ENCODE results near the gene RIN2.

The RIN2 gene

GRCh38 chr20:19765913-19766312, 7.9 kb downstream of the RIN2 start:
- no peak for DNase-seq (ENCODE audit: low read depth)

DNA sequence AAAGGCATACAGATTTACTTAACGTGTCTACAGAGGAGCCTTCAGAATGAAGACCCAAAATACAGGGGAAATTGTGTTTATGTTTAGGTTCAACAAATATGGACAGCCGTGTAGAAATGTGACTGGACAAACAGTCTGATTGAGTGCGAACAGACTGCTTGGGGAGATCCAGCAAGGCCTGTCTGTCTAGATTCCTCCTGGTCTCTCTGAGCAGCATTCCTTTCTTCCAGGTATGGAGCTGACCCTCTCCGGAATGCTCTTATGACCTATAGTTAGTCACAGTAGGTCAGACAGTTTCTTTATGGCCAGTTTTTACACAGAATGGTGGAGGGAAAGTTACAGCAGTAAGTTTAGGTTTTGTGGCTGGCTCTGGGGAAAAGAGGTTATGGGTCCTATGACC, 9.0 kb downstream of the RIN2 start:
- no peak for DNase-seq (ENCODE audit: low read depth)

DNA sequence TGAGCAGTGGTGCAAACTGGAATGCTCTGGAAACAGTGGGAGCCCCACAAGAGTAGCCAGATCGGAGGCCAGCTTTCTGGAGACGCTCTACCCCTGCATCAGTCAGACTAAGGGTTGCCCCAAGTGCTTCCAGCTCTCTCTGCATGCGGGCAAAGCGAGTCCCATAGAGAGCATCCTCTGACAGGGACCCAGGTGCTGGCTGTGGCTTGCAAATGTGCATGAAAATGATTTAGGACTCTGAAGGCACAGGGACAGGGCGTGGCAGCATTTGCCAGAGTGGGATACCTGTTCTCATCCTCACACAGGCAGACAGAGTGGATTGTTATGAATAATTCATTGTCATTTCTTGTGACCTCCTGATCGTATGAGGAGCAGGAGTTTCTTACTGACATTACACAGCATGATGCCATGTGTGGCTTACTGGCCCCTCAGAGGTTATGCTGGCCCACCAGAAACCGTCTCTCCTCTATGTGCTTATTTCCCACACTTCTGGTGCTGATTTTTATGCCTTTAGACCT, 10.3 kb downstream of the RIN2 start:
- no peak for DNase-seq (ENCODE audit: low read depth)

- no peak for DNase-seq (ENCODE audit: low read depth)
Observed at GRCh38 chr20:19769507-19769906, 11.4 kb downstream of the RIN2 start.

- no peak for DNase-seq (ENCODE audit: low read depth)
Observed at GRCh38 chr20:19770375-19770774, 12.3 kb downstream of the RIN2 start.

DNA sequence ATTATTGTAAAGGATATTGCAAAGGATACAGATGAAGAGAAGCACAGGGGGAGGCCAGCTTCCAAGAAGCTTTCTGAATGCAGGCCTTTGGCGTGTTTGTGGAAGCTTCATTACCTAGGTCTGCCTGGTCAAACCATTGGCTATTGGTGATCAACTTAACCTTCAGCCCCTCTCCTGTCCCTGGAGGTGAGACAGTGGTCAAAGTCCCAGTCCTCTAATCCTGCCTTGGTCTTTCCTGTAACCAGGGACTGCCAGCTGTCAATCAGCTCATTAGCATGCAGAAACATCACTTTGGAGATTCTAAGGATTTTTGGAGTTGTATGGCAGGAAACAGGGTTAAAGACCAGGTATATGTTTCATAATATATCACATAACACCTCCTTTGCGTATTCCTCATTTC, 13.0 kb downstream of the RIN2 start:
- DNase-seq (ENCODE audit: low read depth), result no peak

DNA sequence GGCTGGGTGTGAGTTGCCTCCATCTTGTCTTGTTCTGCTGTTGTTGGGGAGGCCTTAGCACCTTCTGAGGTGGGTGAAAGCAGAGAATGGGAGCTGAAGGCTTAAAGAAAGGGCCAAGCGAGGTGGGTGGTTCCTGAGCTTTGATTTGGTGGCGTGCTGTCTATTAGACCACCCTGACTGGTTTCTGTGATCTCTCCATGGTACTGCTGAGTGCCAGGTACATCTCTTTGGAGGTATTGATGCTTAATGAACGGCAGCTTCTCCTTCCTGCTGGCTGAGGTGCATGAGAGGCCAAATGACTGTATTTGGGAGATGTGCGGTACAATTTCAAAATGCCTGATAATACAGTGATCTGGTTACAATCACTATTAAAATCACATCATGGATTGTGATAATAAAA, 15.4 kb downstream of the RIN2 start:
- no peak for DNase-seq (ENCODE audit: low read depth)

GRCh38 chr20:19774135-19774933, 16.3 kb downstream of the RIN2 start:
- DNase-seq (ENCODE audit: low read depth), result no peak

GRCh38 chr20:19775353-19776253, 17.5 kb downstream of the RIN2 start:
- DNase-seq (ENCODE audit: low read depth), result no peak

GRCh38 chr20:19777315-19777714, 19.3 kb downstream of the RIN2 start:
- no peak for DNase-seq (ENCODE audit: low read depth)

GRCh38 chr20:19777981-19778380, 19.9 kb downstream of the RIN2 start:
- no peak for DNase-seq (ENCODE audit: low read depth)

GRCh38 chr20:19778404-19778803, 20.3 kb downstream of the RIN2 start:
- DNase-seq (ENCODE audit: low read depth), result no peak

DNA sequence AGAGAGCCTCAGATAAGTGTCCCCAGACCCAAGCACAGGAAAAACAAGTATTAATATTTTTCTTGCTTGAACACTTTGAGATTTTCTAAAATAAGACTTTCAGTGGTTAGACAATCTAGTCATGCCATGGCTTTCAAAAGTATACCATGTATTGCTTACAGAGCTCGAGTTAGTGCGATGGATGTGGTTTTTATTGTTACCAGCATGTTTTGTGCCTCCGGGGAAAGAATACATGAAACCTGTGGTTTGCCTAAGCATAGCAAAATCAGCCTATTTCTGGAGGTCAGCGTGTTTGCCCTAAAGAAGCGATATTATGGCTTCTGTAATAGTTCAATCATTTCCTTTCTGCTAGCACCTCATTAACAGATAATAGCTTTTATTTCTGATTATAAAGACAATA, 21.6 kb downstream of the RIN2 start:
- DNase-seq (ENCODE audit: low read depth), result no peak

DNA sequence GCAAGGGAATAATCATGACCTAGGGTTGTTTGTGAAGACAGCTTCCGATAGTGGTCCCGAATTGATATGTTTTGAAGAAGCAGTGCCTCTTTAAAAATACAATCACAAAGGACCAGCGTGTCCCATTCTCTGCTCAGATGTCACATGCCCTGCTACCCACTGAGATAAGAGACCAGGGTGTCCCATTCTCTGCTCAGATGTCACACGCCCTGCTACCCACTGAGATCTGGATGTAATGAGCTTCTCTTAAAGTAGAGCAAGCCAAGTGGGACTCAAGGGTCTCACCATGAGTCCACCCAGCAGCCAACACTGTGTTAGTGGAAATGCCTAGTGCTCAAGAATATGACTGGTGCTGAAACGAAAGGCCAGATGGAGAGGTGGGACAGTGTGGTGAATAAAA, 22.2 kb downstream of the RIN2 start:
- DNase-seq (ENCODE audit: low read depth), result no peak

- DNase-seq (ENCODE audit: low read depth), result no peak
Observed at GRCh38 chr20:19781235-19781634, 23.2 kb downstream of the RIN2 start.

DNA sequence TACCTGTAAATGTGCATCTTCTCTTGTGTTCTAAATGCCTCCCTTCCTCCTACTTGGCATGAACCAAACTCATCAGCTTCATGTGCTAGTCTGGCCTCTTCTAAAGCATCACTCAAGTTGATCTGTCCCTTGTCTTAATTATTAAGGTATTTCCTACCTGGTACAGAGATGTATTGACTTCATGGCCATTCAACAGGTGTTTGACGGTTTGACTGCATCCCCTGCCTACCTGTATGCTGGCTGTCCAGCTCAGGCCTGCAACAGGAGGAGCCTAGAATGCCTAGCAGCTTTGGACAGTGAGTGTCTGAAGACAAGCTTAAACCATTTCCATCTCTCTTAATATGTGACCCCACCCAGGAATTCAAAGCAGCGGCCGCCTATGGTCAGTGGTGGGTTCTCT, 24.6 kb downstream of the RIN2 start:
- no peak for DNase-seq (ENCODE audit: low read depth)

DNA sequence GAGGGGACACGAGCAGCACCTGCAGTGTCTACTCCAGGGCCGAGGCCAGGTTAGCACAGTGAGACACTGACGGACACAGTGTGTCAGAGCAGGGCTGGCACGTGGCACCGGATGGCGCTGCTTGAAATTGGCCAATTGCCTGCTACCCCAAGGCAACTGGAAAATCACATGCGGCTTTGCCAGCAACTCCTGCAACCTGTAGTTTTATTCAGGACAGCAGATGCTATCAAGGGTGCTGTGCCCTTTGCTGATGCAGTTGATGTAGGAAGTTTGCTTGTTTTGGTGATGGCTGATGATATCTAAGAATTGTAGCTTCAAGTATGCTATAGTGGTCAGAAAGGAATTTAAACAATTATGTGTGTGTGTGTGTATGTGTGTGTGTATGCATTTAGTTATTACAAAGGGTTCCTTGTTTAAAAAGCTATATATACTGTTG, 25.9 kb downstream of the RIN2 start:
- no peak for DNase-seq (ENCODE audit: low read depth)

GRCh38 chr20:19784511-19785172, 26.6 kb downstream of the RIN2 start:
- DNase-seq (ENCODE audit: low read depth), result no peak

DNA sequence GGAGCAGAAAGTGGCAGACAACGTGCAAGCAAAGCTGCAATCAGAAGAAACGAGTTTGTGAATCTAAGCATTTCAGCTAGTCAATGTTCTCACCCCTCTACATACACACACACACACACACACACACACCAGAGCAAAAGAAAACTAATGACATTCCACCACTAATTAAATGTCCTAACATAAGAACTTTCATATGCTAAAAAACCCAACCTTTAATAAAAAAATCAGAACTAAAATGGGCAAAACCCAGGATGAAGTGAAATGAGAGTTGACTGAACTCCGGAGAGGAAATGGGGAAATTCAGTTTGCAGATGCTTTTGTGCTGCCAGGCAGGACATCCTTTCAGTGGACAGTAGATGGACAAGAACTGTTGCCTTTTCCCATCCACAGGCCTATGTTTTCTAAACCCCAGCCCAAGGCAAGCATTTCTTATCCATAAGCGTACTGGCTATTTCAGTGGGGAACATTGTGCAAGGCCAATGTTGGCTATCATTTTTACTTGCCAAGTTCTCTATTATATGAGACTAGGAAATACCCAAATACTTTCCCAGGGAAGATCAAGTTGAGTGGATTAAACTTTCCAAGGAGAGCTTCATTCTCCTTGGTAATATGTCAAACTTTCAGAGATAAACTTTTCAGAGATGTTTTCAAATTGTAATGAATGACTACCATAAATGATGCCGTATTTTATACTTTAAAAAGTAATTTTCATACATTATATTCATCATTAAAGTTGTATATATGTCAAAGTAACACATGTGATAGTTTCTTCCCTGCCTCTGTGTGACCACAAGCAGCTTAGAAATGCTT, 27.3 kb downstream of the RIN2 start:
- DNase-seq (ENCODE audit: low read depth), result no peak

DNA sequence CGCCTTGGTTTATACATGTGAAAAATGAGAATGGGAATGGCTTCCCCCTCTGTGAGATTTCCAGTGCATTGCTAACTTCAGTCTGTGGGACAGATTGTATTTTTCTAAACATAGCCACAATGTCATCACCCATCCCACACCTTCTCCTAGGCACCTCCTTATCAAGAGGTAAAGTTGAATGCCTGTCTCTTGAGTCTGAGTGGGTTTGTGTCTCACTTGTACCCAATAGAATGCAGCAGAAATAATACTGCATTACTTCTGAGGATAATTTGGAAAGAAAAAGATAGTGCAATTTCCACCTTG, 27.9 kb downstream of the RIN2 start:
- DNase-seq (ENCODE audit: low read depth), result no peak

DNA sequence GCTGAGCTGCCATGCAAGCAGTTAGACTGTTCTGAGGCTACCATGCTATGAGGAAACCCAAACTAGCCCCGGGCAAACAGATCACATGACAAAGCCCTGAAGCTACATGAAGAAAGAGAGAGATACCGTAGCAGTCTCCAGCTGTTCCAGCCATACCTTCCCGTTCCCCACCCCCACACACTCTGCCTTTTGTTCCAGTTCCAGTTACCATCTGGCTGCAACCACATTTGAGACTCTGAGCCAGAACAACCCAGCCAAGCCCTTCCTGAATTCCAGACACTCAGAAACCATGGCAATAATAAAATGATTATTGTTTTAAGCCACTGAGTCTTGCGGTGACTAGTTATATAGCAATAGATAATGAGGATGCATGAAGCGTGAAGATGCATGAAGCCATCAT, 28.3 kb downstream of the RIN2 start:
- no peak for DNase-seq (ENCODE audit: low read depth)

GRCh38 chr20:19787366-19787765, 29.3 kb downstream of the RIN2 start:
- DNase-seq (ENCODE audit: low read depth), result no peak
